Raji (cell line): Measurements from ENCODE around the gene LMBR1.
A peak's percentile ranks its signal among the peaks of the same experiment; 100 is the strongest.

ENCODE experiments used
- POLR2A ChIP-seq: IDR thresholded peaks from 2 replicates; pipeline ENCODE4 v1.6.1; 2011; ENCODE audit warnings: low read depth, low read length, control low read depth; ENCODE audit not compliant: insufficient read depth

LMBR1 gene

GRCh38 chr7:156892821-156893706 lies at the start of gene LMBR1:
Gene LMBR1 (minus strand): TSS chr7:156893183. CDS start chr7:156892993, 190 bp downstream.
- TF ChIP-seq POLR2A: peak; percentile 95

GRCh38 chr7:156942708-156943090 lies 49.7 kb upstream of the LMBR1 start:
- TF ChIP-seq POLR2A: no peak

- TF ChIP-seq POLR2A: no peak
These were observed 48.6 kb upstream of the LMBR1 start for GRCh38 chr7:156941393-156942182.

DNA sequence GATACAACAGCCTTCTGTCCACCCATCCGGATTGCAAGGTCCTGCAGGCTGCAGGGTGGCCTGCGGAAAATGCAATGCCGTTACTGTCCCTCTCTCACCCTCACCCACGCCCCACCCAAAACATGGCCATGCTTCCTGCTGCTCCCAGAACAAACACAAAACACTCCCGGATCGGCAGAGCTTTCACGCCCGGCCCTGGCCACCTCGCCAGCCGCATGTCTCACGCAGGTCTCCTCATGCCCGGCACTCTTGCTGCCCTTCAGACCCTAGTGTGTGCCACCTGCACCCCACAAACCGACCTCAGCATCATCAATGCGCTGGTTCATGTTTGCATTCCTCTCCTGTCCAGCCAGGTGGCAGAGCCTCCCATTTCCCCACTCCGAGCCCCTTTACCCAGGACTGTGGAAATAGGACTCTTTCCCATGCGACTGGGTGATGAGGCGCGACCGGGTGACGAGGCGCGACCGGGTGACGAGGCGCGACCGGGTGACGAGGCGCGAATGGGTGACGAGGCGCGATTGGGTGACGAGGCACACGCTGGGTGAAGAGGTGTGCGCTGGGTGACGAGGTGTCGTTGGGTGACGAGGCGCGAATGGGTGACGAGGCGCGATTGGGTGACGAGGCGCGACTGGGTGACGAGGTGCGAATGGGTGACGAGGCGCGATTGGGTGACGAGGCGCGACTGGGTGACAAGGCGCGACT lies 47.6 kb upstream of the LMBR1 start:
- no peak for TF ChIP-seq POLR2A

- TF ChIP-seq POLR2A: no peak
These were observed 42.3 kb upstream of the LMBR1 start for GRCh38 chr7:156935250-156935649.

GRCh38 chr7:156932006-156932405 lies 39.0 kb upstream of the LMBR1 start:
- no peak for TF ChIP-seq POLR2A

DNA sequence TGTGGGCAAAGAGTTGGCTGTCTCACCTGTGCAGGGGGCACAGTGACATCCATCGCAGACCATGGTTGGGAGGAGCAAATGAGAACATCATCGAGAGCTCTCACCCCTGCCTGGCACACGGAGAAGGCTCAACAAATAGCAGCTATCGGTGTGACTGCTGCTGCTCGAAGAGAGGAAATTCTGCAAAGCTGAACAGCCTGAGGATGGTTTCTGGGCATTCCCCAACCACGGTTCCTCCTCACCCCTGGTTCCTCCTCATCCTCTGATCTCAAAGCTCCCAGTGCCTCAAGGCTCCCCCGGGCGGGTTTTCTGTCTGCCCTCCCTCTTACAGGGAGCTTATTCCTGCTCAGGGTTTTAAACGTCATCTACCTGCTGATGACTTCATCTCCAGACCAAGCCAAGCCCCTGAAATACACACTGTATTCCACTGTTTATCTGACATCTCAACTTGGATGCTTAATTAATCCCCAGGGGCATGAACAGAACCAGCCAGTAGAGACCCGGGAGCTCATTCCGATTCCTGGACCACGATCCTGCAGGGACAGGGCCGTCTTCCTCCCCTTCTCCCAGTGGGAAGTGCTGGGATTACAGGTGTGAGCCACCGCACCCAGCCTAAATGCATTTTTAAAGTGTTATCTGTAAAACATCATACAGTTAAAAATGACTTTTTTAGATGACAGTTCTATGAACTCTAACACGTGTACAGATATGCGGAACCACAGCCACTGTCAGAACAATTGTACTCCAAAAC lies 37.0 kb upstream of the LMBR1 start:
- no peak for TF ChIP-seq POLR2A

DNA sequence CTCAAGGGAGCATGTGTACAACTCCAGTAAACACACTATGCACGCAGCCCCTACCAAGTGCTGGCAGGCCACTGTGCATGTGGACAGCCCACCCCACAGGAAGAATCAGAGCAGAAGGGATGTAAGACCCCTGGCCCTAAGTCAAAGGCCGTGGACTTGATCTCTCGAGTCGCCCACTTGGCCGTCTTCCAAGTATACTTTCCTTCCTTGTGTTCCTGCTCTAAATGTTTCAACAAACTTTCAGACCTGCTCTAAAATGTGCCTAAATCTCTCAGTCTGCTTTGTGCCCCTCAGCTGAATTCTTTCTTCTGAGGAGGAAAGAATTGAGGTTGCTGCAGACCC lies 35.4 kb upstream of the LMBR1 start:
- TF ChIP-seq POLR2A: no peak

GRCh38 chr7:156927571-156928405 lies 34.8 kb upstream of the LMBR1 start:
- TF ChIP-seq POLR2A: no peak

DNA sequence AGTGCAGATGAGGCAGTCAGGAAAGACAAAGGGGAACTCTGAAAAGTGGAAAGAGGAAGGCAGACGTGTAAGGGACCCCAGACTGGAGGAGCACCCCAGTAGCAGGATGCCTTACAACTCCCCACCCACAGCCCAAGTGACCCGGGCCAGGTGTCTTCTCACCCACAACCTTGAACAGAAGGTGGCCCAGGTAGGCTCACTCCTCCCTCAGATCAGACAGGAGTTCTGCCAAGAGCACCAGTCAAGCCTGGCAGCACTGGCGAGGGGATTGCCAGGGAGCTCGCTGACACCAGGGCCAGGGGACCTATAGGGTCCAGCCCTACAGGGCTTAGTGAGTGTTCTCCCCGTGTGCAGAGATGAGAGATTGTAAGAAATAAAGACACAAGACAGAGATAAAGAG lies 27.1 kb upstream of the LMBR1 start:
- no peak for TF ChIP-seq POLR2A

DNA sequence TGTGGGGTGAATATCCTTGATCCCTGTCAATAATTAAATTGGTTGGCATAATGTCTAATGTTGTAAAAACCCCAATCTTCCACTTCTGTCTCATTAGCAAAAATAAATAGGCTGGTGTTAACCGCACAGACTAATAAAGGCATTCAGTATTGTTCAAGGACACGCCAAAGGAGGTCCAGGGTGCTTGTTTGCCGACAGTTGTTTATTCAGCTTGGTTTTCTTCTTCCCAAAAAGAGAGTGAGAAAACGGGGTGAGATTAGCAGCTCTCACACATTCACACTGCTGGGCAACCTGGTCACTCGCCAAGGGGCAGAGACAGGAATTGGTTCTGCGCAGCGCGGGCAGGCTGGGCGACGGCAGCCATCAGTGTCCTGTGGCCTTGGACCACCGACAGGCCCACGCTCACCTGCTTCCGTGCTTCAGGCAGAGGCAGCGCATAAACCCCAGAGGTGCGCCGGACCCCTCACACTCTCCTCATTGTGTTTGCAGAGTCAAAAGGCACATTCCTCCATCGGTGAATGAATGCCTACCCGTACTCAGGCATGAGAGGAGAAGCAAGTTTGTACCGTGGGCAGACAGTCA lies 26.2 kb upstream of the LMBR1 start:
- TF ChIP-seq POLR2A: no peak

DNA sequence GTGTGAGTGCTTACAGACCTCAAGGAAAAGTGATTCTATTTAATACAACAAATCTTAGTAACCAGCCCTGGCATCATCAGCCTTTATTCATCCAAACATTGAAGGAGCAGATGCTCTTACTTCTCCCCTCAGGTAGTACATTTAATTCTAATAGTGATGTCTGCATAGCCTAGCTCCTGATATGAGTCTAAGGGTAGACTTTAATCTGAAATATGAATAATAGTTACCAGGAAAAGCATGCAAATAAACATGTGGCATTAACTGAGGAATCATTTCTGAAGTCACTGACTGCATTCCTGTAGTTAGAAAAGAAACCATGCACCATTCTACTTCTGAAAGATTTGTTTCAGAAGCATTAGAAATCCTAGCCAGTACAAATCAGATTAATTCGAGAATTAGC lies 25.7 kb upstream of the LMBR1 start:
- no peak for TF ChIP-seq POLR2A

DNA sequence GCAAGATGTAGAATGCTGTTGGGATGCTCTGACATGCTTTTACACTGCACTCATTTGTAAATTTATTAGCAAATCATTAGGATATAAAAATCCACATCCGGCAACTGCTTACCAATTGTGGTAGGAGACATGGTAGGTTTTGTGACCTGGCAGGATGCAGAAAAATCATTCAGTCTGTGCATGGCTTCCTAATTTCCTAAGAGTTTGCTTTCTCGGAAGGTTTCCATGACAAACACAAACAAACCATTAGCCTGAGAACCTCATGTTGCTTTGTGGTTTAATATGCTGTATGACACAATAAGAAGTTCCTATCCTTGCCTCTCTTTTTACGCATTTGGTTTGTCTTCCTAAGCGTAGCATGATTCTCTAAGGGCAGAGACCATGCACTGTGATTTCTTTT lies 14.7 kb upstream of the LMBR1 start:
- TF ChIP-seq POLR2A: no peak

- TF ChIP-seq POLR2A: no peak
These were observed 13.2 kb upstream of the LMBR1 start for GRCh38 chr7:156906200-156906649.
